Mesothelial cell of epicardium (in vitro differentiated cells): ENCODE measurements around the gene PDLIM1. TPM values are rescaled to one million over a fixed set of nuclear protein-coding genes. Genes with fewer than 3 reads are reported as not detected.

Experiments used
- DNase-seq, 2 experiments: peaks; one replicate each; pipeline ENCODE4 v3.0.0; 2021; ENCODE audit warnings: low spot score in 2 of 2; ENCODE audit not compliant: unreplicated experiment in 2 of 2
- H3K27ac Mint-ChIP-seq: 2 replicates; pipeline ENCODE4 v1.8.0; 2021; ENCODE audit warnings: mixed read lengths
- H3K27me3 Mint-ChIP-seq: 2 replicates; pipeline ENCODE4 v1.8.0; 2021; ENCODE audit warnings: low read depth, mixed read lengths
- H3K36me3 Mint-ChIP-seq: 2 replicates; pipeline ENCODE4 v1.8.0; 2021; ENCODE audit warnings: mixed read lengths
- H3K4me1 Mint-ChIP-seq: 2 replicates; pipeline ENCODE4 v1.8.0; 2021; ENCODE audit warnings: mixed read lengths
- H3K4me3 Mint-ChIP-seq: 2 replicates; pipeline ENCODE4 v1.8.0; 2021; ENCODE audit warnings: mild to moderate bottlenecking, moderate library complexity, mixed read lengths
- H3K9me3 Mint-ChIP-seq: 2 replicates; pipeline ENCODE4 v1.8.0; 2021; ENCODE audit warnings: mixed read lengths
- total RNA-seq: library from RNA; stranded (reverse); gene quantifications from 3 replicates; pipeline ENCODE4 v1.2.1, GENCODE V29; 2021
- TF ChIP-seq, protein P1 (sequence below): fragments of 200-600 bp; sonication (generic); IDR thresholded peaks from one replicate; pipeline ENCODE4 v1.5.0; 2021; ENCODE audit warnings: antibody characterized with exemption; ENCODE audit not compliant: unreplicated experiment

Gene PDLIM1
- total RNA-seq, 1 donor from 2014 or later, result 121 TPM

DNA sequence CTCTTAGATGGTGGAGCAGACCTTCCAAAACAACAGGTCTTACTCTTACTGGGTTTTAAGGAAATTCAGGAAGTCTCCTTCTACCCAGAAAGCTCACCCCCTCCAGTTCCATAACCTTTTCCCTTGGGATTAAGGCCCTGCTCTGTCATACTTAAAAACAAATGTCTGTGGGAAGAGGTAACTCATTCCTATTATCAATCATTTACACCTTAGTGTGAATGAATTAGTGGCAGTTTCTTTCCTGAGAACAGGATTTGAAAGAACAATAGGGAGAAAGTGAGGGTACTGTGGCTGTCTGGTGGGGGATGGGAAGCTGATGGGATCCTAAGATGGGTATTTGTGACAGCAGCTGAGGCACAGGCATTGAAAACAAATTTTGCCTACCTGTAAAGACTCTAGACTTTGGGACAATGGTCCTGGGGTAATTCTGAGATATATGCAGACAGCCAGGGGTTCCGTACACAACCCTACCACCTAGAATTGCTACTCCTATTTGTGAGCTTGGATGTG lies 22.2 kb upstream of the PDLIM1 start:
- TF ChIP-seq, protein P1, sequence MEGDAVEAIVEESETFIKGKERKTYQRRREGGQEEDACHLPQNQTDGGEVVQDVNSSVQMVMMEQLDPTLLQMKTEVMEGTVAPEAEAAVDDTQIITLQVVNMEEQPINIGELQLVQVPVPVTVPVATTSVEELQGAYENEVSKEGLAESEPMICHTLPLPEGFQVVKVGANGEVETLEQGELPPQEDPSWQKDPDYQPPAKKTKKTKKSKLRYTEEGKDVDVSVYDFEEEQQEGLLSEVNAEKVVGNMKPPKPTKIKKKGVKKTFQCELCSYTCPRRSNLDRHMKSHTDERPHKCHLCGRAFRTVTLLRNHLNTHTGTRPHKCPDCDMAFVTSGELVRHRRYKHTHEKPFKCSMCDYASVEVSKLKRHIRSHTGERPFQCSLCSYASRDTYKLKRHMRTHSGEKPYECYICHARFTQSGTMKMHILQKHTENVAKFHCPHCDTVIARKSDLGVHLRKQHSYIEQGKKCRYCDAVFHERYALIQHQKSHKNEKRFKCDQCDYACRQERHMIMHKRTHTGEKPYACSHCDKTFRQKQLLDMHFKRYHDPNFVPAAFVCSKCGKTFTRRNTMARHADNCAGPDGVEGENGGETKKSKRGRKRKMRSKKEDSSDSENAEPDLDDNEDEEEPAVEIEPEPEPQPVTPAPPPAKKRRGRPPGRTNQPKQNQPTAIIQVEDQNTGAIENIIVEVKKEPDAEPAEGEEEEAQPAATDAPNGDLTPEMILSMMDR, result no peak
- Mint-ChIP-seq H3K36me3 (no peaks in the 10 kb centered on the region), H3K4me1 (peaks cover 30% of the 10 kb centered on the region), H3K4me3 (no peak overlapping the region), H3K9me3 (no peaks in the 10 kb centered on the region), H3K27me3 (no peaks in the 10 kb centered on the region), H3K27ac (no peak overlapping the region)
- no peak for DNase-seq

DNA sequence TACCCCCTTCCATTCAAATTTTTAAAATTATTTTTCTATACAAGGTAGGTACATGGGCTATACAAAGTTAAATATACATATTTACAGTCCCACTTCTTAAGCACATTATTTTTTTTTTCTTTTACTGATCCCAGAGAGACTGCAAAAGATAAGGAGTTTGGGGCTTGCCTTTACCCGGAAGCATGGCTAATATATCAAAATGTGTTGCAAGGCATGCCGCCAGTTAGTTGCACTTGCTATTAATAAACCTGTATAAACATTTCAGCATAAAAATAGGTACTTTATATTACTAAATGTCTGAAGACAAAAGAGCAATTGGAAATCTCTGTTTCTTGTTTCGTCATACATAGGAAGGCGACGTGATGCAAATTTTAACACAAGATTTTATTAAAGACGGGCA lies 21.5 kb upstream of the PDLIM1 start:
- Mint-ChIP-seq H3K36me3 (no peaks in the 10 kb centered on the region), H3K27me3 (no peaks in the 10 kb centered on the region), H3K9me3 (no peaks in the 10 kb centered on the region), H3K27ac (no peak overlapping the region), H3K4me3 (no peak overlapping the region), H3K4me1 (peaks cover 30% of the 10 kb centered on the region)
- no peak for DNase-seq
- TF ChIP-seq, protein P1, result no peak

DNA sequence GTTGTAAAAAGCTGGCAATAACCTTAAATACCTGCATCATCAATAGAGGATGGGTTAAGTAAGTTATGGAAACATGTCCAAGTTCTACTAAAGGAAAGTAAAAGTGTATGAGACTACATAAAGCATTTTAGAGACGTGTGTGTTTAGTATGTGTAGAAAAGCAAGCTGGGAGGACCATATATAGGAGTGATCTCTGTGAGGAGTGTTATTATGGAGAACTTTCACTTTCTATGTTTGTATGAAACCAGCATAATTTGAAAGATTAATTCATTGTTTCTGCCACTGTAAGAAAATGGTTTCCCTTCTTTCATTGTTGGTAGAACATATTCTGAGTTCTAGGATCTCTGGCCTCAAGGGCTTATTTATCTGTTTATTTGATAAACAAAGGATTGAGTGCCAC lies 19.2 kb upstream of the PDLIM1 start:
- H3K4me1 Mint-ChIP-seq, result peaks cover 30% of the 10 kb centered on the region
- TF ChIP-seq, protein P1, result no peak
- no peak overlapping the region for H3K4me3 Mint-ChIP-seq
- no peaks in the 10 kb centered on the region for H3K9me3 Mint-ChIP-seq
- DNase-seq, result no peak
- H3K36me3 Mint-ChIP-seq, result no peaks in the 10 kb centered on the region
- no peak overlapping the region for H3K27ac Mint-ChIP-seq
- no peaks in the 10 kb centered on the region for H3K27me3 Mint-ChIP-seq

DNA sequence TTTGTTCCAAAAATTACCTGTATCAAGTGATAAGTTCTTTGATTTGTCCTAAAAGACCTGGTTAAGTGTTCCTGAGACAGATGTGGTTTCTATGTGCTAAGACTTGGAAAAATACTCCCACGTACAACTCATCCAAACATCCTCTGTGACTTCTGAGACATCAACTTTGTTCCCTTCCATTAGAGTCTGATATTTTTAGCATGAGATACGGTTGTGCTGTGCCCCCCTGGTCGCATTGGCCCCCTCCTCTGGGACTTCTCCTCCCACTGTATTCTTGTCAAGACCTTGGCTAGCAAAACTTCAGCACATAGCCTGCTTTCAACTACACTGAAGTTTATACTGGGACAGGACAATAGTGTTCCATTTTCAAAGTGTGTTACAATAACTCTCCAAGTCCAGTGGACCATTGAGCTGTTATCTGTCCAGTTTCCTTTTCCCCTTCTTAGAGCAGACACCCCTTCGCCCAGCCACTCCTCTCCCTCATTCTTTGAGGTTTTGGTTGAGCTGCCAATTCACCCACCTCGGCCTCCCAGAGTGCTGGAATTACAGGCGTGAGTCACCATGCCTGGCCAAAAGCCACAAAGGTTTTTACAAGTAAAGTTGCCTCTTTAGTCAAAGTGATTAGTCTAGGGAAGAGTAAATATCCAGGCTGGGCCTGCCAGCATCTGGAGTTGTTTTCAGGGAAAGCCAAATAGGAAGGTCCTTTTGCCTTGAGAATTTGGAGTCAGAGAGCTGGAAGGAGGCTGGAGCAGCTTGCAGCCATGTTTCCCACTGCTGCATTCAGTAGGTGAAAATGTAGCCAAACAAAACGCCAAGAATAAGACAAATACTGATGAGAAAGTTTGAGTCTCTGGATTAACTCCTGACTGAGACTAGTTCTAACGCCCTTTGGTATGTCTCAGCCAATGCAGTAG lies 17.8 kb upstream of the PDLIM1 start:
- no peak overlapping the region for H3K4me3 Mint-ChIP-seq
- peaks cover 24% of the 10 kb centered on the region for H3K4me1 Mint-ChIP-seq
- no peak for DNase-seq
- H3K27me3 Mint-ChIP-seq, result no peaks in the 10 kb centered on the region
- no peaks in the 10 kb centered on the region for H3K36me3 Mint-ChIP-seq
- no peak overlapping the region for H3K27ac Mint-ChIP-seq
- TF ChIP-seq, protein P1, result no peak
- H3K9me3 Mint-ChIP-seq, result no peaks in the 10 kb centered on the region

DNA sequence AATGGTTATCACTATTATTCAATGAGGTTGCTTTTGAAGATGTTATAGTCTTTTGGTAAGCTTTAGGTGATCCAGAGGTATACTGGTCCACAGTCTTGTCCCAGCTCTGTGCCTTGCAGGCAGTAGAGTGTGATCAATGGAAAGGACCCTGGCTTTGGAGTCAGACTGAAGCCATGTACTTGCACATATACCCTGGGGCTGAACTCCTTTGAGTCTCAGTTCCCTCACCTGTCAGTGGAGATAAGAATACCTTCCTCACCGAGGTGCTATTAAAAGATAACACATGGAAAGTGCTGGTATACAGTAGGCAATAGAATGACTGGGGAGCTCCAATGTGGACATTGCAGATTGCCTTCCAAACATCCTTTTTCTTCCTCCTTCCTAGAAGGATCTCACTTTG lies 16.0 kb upstream of the PDLIM1 start:
- H3K4me1 Mint-ChIP-seq, result peaks cover 9% of the 10 kb centered on the region
- H3K36me3 Mint-ChIP-seq, result no peaks in the 10 kb centered on the region

More for the DNA sequence above, 16.0 kb upstream of the PDLIM1 start:
- H3K9me3 Mint-ChIP-seq, result no peaks in the 10 kb centered on the region
- H3K27me3 Mint-ChIP-seq, result no peaks in the 10 kb centered on the region
- H3K27ac Mint-ChIP-seq, result no peak overlapping the region
- TF ChIP-seq, protein P1, result no peak
- DNase-seq, result no peak
- H3K4me3 Mint-ChIP-seq, result no peak overlapping the region
